ENCODE results near the gene MACO1.
"Not testable (repeated sequence)": the region's sequence is repeated elsewhere in the genome, so short reads cannot be mapped to it uniquely, and the experiment has no call there.

DNA sequence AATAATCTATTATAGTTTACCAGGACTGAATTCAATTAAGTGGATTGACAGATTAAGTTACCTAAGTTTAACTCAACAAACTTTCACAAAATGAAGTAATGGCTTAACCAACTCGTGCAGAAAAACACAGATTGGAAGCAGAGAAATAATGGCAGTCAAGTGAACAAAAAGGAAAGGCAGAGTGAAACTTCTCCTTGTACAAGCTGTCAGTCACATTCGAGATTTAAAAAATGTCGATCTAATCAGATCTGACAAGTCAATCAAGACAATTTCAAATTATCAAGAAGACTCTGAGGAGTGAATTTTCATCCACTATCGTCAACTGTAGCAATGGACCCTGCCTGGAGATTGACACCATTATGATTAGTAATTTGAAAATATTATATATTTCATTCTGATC is 13.4 kb upstream of the MACO1 start:
- not testable (repeated sequence) for TF ChIP-seq CREB1 (IDR thresholded peaks at IDR 0.05); CREB1 (CRISPR knock-in tag; IDR thresholded peaks at IDR 0.05); SP1 (IDR thresholded peaks at IDR 0.05); SP1 (CRISPR knock-in tag; IDR thresholded peaks at IDR 0.05); HOXA7 (CRISPR knock-in tag; IDR thresholded peaks at IDR 0.05); HOXA5 (CRISPR knock-in tag; IDR thresholded peaks at IDR 0.05); ZC3H13 (CRISPR knock-in tag; IDR thresholded peaks at IDR 0.05); POLR2A (IDR thresholded peaks at IDR 0.05; ENCODE audit: insufficient read depth in 1 of 2, low read depth in 2 of 2, low read length in 2 of 2); ZNF432 (CRISPR knock-in tag; IDR thresholded peaks at IDR 0.05; ENCODE audit: borderline replicate concordance)
- TF ChIP-seq, protein P1, sequence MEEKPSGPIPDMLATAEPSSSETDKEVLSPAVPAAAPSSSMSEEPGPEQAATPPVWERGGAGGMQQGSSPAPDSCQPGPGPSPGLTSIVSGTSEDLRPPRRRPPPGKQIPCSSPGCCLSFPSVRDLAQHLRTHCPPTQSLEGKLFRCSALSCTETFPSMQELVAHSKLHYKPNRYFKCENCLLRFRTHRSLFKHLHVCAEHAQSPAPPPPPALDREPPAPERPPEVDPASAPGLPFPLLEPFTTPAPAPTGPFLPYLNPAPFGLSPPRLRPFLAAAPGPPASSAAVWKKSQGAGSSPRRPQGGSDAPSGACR (CRISPR knock-in tag; IDR thresholded peaks at IDR 0.05): not testable (repeated sequence)
- TF ChIP-seq, protein P2, sequence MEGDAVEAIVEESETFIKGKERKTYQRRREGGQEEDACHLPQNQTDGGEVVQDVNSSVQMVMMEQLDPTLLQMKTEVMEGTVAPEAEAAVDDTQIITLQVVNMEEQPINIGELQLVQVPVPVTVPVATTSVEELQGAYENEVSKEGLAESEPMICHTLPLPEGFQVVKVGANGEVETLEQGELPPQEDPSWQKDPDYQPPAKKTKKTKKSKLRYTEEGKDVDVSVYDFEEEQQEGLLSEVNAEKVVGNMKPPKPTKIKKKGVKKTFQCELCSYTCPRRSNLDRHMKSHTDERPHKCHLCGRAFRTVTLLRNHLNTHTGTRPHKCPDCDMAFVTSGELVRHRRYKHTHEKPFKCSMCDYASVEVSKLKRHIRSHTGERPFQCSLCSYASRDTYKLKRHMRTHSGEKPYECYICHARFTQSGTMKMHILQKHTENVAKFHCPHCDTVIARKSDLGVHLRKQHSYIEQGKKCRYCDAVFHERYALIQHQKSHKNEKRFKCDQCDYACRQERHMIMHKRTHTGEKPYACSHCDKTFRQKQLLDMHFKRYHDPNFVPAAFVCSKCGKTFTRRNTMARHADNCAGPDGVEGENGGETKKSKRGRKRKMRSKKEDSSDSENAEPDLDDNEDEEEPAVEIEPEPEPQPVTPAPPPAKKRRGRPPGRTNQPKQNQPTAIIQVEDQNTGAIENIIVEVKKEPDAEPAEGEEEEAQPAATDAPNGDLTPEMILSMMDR (CRISPR knock-in tag; IDR thresholded peaks at IDR 0.05): not testable (repeated sequence)

Data from HepG2 (cell line).